D721Med (cell line): ENCODE results near the gene SLC17A9.

ENCODE experiments used
- DNase-seq: peaks from one replicate; pipeline ENCODE4 v3.0.0; 2011; ENCODE audit warnings: low spot score; ENCODE audit not compliant: insufficient read length
- FAIRE-seq: peaks from 2 replicates; lab custom pipeline; 2011; peaks lifted over from hg19 to GRCh38; lab: Jason Lieb, UNC
- CTCF ChIP-seq: IDR thresholded peaks from 2 replicates; pipeline ENCODE4 v1.5.1; 2012; ENCODE audit warnings: mild to moderate bottlenecking, control low read depth; ENCODE audit not compliant: insufficient read depth; ENCODE audit errors: missing control alignments

SLC17A9 gene

GRCh38 chr20:63004607-63005364 lies 52.3 kb downstream of the SLC17A9 start:
- DNase-seq = no peak
- FAIRE-seq = no peak
- no peak for TF ChIP-seq CTCF

GRCh38 chr20:63005365-63005861 lies 52.9 kb downstream of the SLC17A9 start:
- TF ChIP-seq CTCF = no peak
- FAIRE-seq (no peak), DNase-seq (no peak)

- no peak for TF ChIP-seq CTCF
- no peak for FAIRE-seq
- no peak for DNase-seq
Measured at GRCh38 chr20:63005862-63006539, 53.5 kb downstream of the SLC17A9 start.

GRCh38 chr20:63006540-63007359 lies 54.2 kb downstream of the SLC17A9 start, which contains the start of gene BHLHE23:
Gene BHLHE23 (minus strand): TSS chr20:63006964. CDS start chr20:63006774, 190 bp downstream.
- no peak for TF ChIP-seq CTCF
- FAIRE-seq = no peak
- peak; percentile 88 for DNase-seq

GRCh38 chr20:63007360-63007645 lies 54.8 kb downstream of the SLC17A9 start:
- FAIRE-seq (no peak), DNase-seq (no peak)
- TF ChIP-seq CTCF = no peak

GRCh38 chr20:63007646-63008488 lies 55.4 kb downstream of the SLC17A9 start:
- no peak for FAIRE-seq
- no peak for TF ChIP-seq CTCF
- no peak for DNase-seq
